ENCODE data around the gene HIC1.
A peak's percentile ranks its signal among the peaks of the same experiment; 100 is the strongest.

Gene HIC1

DNA sequence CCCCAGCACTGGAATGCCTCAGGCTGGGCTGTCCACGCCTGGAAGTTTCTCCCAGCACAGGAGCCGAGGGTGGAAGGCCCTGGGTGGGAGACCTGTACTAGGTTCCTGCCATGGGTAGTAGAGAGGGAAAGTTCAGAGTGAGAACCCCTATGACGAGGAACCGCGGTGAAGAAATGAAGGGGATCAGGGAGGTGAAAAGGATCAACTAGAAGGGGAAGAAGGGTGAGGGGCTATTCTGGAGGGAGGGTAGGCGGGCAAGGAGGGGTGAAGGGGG is 5.4 kb downstream of the HIC1 start:
- DNase-seq (ENCODE audit: low read depth): no peak

DNA sequence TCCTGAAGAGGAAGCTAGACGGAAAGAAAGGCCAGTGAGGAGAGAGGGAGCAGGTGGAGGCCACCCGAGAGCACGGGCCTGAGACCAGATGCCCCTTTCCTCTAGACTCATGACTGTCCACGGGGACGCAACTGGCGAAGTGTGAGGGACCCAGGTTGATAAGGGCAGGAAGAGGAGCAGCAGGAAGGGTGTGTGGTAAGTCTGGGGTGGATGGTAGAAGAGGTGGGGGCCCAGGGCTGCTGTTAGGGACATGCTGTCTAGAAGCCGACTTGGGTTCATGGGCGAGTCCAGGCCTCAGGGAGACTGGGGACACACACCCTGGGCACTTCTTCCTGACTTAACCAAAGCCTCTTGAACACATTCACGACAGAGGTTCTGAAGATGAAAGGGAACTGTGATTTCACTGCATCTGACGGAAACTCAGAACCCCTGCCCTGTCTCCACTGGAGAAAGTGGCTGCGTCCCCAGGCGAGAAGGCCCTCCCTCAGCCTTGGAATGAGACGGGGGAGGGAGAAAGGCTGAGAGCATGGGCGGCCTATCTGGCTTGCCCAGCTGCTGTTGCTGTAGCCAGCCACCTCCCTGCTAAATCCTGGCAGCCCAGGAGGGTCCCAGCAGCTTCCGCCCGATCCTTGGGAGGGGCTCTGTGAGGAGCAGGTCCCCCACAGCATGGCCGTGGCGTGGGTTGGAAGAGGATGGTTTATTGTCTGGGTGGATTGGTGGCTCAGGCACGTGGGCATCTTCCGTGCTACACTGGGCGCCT is 6.0 kb downstream of the HIC1 start:
- DNase-seq (ENCODE audit: low read depth): no peak

DNA sequence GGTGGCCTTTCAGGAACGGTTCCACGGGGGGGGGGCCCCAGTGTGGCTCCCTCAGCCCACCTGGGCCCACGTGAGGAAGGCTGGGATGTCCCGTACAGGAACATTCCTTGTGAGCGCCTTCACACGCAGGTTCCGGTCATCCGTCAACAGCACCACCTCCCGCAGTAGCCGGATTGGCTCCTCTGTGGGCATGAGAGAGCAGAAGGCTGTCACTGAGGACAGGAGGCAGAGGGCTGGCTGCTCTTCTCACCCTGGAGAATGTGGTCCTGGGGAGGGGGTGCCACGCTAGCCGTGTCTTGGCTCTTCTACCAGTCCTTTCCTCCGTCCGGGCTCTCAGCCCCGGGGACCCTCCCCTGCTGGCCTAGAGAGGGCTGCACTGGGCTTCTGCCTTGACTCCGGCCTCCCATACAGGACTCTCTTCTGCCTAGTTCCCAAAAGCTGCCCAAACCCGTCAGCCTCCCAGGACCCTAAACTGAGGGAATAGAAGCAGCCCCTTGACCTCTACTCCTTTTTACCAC is 6.6 kb downstream of the HIC1 start:
- DNase-seq (ENCODE audit: low read depth): no peak

DNA sequence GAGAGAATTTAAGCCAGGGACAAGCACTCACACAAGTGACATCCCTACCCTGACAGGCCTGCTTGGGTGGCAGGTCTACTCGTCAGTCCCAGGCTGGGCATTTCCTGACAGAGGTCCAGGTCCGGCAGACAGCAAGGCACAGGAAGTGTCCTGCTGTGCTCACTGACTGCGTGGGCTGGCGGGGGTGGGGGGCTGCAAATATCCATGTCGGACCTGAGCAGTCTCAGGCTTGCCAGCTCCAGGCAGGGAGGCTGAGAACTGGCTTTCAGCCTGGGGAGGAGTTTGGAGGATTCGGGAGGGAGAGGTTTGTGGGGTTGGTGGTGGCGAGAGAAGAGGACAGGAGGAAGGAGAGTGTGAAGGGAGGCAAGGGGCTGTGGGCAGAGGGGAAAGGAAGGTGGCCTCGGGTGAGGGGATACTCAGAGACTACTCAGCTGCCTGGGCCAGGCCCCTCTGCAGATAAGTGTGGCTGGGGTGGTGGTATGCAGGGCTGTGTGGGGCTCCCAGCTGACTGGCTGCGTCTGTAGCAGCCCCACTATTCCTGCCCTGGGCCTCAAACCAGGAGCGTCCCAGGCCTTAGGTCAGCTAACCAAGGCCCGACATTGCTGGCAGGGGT is 7.8 kb downstream of the HIC1 start:
- no peak for DNase-seq (ENCODE audit: low read depth)

DNA sequence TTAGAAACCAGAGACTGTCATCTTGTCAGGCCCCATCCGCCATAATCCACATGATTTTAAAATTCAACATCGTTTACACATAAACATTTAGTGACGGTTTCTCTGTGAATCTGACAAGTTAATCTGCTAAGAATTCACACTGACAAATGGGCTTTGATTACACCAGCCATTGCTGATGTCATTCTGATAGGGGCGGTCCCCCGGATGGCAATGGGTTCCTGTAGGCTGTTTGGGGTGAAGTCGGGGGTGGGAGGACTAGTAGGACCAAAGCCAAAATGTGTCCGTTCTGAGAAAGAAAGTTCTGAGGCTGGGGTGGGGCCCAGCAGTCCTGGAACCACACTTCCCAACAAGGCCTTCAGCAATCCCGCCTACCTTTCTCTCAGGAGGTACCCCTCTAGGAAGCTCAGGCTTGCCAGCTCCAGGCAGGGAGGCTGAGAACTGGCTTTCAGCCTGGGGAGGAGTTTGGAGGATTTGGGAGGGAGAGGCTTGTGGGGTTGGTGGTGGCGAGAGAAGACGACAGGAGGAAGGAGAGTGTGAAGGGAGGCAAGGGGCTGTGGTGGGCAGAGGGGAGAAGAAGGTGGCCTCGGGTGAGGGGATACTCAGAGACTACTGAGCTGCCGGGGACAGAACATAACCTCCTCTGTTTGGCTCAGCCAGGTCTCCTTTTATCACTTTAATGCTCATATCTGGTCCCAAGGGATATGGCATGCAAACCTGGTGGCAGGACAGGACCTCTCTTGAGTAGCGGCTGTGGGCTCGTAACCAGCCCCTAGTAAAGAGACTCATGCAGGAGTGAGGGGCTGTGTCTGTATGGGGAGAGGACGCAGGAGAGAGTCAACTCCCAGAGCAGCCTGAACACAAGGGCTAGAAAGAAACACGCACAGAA is 8.6 kb downstream of the HIC1 start:
- DNase-seq (ENCODE audit: low read depth): no peak

DNA sequence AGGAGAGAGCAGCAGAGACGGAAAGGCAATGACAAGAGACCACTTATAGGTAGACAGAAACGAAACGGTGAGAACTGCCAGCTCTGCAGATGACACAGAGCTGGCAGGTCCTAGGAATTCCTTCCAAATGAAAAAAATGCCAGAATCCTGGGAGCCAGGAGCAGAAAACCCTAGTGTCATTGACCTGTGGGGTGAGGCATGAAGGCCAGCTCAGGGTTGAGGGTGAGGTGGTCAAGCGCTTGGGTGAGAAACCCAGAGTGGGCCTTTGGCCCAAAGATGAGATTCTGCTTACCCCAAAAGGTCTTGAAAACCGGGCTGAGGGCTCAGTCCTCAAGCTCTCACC is 9.2 kb downstream of the HIC1 start:
- DNase-seq (ENCODE audit: low read depth): no peak

DNA sequence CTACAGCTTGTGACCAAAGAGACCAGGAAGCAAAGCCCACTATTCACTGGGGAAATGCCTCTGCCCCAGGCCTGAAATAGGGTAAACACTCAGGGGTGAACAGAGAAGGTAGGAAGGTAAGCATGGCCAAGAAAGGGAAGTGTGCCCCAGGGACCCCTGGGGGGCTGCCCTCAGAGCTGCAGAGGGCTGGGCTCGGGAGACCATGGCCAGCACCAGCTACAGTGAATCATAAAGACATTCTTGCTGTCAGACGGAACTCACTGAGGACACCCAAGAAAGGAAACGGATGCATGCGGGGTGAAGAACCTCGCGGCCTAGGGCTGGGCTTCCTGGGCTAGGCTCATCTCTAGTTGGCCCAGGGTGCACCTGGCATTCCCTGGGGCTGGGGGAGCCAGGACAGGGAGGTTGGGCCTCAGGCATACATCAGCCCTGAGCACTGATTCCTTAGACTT is 9.6 kb downstream of the HIC1 start:
- DNase-seq (ENCODE audit: low read depth): no peak

DNA sequence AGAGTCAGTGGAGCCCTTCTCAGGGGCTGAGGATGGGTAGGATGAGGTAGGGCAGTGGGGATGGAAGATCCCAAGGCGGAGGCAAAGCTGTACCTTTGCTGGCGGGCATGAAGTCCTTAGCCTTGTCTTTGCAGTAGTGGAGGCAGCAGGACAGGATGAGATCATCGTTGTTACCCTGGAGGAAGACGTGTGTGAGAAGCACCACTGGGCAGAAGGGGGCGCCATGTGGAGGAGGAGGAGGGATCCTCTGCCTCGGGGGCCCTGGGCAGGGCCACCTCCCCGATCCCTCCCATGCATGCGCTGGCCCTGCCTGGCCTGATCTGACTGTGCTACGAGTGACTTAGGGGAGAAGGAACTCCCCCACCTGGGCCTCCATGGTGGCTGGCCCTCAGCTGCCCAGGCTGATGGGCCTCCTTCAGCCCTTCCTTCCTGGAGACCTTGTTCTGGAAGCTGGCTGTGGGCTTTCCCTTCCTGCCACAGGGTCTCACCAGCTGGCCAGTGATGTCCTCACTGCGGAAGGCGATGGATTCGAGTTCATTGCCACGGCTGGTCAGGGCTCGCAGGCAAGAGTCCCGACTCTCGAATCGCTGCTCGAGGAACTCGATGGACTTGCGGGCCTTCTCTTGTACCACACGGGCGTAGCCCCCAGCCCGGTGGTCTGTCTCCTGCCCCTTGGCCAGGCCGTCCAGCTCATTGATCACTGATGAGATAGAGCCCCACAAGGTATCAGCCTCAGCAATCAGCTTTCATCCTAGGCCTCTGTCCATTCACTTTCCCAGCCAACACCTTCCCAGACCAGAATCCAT is 10.3 kb downstream of the HIC1 start:
- peak; percentile 41 for DNase-seq (ENCODE audit: low read depth)

DNA sequence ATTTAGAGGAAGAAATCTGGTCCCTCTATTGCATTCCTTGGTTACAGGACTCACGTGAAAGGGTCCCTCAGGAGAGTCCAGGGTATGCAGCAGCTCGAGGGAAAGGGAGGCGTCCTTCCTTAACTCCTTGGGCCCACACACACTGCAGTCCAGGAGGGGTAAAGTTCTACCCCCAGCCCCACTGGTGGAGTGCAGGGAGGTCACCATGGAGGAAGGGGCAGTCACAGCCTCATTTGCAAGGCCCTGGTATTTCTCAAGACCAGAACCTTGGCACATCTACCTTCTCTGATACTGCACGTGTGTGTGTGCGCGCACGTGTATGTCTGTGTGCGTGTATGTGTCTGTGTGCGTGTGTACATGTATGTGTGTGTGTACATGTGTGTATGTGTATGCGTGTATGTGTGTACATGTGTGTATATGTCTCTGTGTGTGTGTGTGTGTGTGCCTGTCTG is 11.1 kb downstream of the HIC1 start:
- DNase-seq (ENCODE audit: low read depth): no peak

DNA sequence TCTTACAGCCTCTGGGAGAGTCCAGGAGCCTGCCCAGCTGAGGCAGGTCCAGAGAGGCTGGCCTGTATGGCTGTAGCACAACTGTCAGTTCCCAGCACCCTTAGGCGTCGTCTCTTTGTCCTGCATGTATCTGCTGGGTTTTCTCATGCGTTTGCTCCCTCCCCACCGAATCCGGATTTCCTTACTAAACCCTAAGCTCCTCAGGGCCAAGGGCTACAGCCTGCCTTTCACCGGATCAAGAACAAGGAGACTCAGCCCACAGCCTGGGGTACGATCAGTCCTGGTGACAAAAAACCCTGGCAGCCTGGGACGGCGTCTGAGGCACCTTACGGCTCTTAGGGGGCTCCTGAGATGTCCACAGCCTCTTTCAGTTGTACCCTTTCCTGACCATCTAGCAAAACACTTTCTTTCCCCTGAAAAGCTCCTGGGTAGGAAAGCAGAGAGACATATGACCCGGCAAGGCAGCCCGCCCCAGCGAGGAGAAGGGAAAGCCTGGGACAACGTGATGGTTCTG is 12.2 kb downstream of the HIC1 start:
- DNase-seq (ENCODE audit: low read depth): no peak

DNA sequence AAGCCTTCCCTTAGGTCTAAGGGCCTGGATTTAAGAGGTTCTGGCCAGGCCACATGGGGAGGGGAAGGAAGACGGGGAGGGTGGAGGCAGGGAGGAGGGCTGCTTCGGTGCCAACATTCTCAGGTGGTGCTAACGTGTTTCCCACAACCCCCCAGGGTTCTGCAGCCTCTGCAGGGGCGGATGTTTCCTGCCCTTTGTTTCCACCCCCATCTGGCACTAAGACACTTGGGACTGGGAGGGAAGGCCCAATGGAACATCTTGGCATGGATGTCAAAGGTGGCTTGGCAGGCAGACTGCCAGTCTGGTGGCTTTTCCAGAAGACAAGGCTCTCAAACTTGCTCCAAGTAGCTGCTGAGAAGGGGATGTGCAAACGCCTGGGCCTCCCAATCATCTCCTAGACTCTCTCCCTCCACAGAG is 12.7 kb downstream of the HIC1 start:
- no peak for DNase-seq (ENCODE audit: low read depth)

DNA sequence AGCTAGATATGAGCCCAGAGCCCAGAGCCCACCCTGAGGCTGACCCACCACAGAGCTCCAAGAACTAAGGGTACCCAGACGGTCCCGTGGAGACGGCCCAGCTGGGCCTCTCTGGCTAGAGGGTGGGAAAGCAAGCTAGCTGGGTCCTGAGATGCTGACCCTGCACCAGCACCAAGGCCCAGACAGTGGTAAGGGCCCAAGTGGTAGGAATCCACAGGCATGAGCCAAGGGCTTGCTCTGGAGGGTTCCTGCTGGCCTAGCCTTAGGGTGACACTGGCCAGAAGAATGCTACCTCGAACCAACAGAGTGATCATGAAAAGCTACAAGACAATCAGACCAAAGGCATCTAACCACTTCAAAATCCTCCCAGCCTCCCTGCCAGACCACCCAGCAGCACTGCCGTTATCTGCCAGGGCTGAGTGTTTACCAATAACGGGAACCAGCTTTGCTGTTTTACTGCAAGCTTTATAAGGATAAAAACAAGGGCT is 13.2 kb downstream of the HIC1 start:
- no peak for DNase-seq (ENCODE audit: low read depth)

DNA sequence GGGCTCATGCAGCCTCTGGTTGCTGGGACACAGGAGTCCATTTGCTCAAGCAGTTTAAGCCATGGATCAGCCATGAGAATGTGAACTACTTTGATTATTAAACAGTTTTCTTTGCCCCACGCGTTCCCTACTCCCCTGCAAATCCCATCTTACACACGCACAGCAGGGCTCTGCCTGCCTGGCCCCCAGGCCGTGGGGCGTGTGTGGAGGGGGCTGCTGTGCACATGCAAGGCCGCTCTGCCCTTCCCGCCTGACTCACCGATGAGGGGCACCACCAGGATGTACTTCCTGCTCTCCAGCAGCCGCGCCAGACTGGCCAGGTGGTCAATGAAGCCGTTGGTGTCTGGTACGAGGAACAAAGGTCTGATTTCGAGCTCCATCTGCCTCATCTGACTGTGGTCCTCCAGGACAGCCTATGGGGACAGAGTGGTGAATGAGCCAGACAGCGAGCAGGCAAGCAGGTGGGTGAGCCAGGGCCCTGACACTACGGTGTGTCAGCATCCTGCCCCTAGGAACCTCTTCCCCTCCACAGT is 13.7 kb downstream of the HIC1 start:
- no peak for DNase-seq (ENCODE audit: low read depth)

DNA sequence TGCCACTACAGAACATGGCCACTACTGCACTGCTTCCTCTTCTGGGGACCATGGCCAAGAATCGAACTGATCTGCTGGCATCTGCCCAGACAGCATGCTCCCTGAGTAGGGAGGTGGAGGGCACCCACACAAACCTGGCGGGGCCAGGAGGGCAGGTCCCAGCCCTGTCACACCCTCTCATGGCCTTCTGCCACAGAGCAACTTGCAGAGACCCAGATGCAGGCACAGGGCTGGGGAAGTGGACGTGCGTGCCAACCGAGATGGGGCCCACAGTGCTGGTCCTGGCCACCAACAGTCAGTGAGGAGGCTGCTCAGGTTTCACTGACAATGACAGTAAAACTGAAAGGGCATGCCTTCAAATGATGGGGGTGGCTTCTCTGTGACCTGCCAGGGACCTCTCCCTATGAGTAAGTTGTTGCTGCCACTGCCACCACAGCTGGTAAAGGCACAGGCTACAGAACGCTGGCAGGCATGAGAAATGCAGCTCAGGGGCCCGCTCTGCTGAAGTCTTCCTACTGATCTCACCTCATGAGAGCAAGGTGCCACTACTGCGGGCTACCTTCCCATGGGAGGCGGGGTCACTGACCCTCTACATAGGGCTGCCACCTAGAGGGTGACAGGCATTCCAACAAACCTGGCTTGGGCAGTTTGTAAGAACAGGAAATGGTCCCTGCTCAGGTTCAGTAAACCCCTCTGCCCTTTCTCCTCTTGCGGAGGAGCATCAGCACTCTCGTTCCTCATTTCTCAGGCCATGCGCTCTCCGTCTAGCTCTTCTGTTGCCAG is 15.5 kb downstream of the HIC1 start:
- DNase-seq (ENCODE audit: low read depth): peak; percentile 49

DNA sequence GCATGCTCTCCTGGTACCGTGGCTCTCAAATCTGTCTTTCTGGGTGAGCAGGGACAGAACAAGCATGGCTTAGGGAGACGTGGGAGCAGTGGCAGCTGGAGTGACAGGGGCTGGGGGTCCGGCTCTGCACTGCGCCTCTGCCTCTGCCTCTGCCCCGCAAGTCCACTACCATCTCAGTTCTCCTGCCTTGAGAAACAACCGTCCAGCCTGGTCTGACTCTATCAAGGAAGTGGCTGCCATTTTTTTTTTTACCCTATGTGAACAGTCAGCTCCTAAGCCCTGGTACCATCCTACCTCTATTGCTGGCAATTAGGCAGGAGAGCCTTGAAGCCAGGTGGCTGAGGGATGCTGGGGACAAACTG is 16.1 kb downstream of the HIC1 start:
- no peak for DNase-seq (ENCODE audit: low read depth)

DNA sequence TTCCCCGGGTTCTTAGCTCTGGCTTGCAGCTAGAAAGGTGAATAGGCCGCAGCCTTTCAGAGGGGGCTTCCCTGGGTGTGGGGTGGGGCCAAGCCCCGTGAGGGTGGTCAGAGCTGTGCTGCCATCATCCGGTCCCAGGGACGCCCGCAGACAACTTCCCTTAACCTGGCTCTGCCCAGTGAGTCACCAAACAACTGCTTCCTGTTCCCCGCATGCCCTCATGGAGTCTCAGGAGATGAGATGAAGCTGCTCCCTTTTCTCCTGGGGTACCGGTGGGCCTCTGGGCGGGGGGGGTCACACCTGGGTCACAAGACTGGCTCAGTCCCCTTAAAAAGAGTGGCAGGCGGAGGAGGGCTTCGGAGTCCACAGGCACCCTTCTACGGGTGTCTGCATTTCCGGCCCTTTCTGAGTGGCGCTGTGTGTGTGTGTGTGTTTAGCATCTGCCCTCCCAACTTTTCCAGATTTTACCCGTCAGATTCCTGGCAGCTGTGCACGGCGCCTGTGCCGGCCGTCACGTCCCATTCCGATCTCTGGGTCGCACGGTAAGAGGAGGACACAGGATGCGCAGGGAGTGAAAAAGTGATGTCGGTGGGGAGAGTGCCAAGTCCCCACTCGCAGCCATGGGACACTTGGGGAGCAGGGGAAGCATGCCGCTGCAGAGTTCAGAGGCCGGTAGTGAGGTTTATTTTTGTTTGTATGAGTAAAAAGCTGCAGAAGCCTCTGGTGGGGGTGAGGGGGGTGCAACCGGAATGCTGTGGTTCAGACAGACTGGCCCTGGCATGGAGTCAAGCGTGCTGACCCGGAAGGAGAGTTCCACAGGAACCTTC is 16.8 kb downstream of the HIC1 start:
- no peak for DNase-seq (ENCODE audit: low read depth)

DNA sequence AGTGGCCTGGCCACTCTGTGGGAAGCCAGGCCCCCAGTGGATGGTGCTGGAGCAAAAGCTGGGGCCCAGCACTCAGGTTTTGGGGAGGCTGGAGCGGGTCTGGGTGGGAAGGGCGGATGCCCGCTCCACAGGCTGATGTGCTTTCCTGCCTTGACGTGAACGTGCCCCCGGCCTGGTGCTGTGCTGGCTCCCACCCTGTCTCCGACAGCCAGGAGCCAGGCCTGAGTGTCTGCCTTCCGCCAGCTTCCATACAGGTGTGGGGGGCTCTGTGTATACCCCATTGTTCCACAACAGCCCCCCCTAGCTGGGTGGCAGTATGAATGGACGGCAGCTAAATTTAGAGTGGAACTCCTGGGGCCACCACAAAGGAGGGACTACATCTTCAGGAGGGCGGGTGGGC is 20.0 kb downstream of the HIC1 start:
- no peak for DNase-seq (ENCODE audit: low read depth)

DNA sequence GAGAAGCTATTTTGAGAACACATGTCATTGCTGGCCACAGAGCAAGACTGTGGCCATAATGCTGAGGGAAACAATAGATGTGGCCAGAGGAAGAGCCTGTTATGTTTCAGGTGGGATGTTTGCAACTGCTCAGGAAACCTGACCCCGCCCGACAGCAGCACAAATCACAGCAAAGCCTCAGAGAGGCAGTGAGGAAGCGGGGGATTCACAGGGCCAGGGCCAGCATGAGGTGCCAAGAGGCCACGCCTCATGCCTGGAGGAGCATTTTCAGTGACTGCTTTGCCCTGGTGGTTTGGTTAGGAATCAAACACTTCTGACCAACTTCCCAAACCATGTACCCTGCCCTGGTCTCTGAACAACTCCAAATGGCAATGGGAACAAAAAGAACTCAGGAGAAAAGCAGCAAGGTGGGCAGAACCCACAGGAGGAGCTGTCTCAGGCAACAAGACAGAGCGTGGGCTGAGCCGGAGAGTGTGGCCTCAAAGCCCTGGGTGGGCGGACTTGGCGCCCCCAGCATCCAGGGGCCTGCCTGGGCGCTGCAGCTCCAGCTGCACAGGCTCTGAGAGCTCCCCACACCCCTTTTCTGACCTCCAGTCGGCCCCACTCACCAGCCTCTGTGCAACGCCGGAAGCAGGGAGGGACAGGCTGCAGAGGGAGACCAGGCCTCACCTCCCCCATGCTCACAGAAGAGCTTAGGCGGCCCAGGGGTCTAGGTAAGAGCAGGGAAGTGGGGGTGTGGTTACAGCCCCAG is 20.6 kb downstream of the HIC1 start:
- no peak for DNase-seq (ENCODE audit: low read depth)
